ENCODE measurements around the gene RPH3AL. TPM values are rescaled to one million over a fixed set of nuclear protein-coding genes. Genes with fewer than 3 reads are reported as not detected.

RPH3AL gene
- total and polyA plus RNA-seq, 10 of the 15 experiments (the other 5 are each of a cell fraction or from before 2014, with no cell fraction given) = 0.04 to 1.2 (median 0.47) TPM; not detected in 2

DNA sequence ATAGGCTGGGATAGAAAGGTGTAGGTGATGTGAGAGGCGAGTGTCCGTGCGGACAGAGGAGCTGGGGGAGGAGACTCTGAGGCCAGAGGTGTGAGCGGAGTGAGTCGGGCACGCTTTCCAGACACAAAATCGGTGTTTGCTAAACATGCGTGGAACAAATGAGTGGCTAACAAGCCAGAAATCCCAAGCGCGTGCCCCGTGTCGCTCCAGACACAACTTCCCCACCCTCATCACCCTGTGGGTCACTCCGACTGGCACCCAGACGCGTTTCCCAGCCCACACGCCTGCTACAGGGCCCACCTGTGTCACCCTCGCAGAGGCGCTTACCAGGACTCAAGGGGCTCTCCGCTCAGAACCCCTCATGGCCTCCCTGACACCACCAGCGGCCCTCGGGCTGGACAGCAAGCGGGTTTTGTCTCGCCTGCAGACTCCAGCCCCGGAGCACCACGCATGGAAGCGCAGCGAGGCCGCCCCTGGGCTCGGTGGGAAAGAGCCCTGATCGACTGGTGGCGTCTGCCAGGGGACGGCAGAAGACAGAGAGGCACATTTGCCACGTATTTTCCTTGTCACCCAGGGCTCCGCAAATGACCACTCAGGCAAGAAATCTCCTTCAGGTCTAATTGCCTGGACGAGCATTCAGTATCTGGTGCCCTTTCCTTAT is 6.0 kb upstream of the RPH3AL start:
- DNase-seq (ENCODE audit: low read depth, low spot score) = no peak
- no peak for FAIRE-seq
- Histone ChIP-seq H3K36me3 (ENCODE audit: control insufficient read depth in 2 of 2, insufficient read depth in 2 of 2, low read length in 1 of 2) (no peaks in the 10 kb centered on the region), H3K9me3 (replicated peaks; ENCODE audit: control insufficient read depth, insufficient read depth, low read length) (no peaks in the 10 kb centered on the region; the same call in 2 of the 3 replicates), H3K4me2 (ENCODE audit: control insufficient read depth, insufficient read depth) (no peak overlapping the region), H4K20me1 (ENCODE audit: control insufficient read depth, insufficient read depth) (no peaks in the 10 kb centered on the region), H3K79me2 (ENCODE audit: control insufficient read depth, insufficient read depth, low read length) (no peaks in the 10 kb centered on the region), H3K27me3 (replicated peaks in 1 of 2; ENCODE audit: control insufficient read depth in 2 of 2, insufficient read depth in 2 of 2, low read length in 1 of 2) (no peaks in the 10 kb centered on the region), H2AFZ (ENCODE audit: control insufficient read depth, low read depth, low read length) (no peak overlapping the region), H3K4me1 (ENCODE audit: control insufficient read depth, insufficient read depth, low read length) (no peaks in the 10 kb centered on the region), H3K4me3 (no peak overlapping the region), H3K9ac (ENCODE audit: control insufficient read depth, insufficient read depth, low read length) (no peak overlapping the region), H3K27ac (ENCODE audit: control insufficient read depth, insufficient read depth) (no peak overlapping the region)
- POLR2A ChIA-PET = no interaction called here
- ATAC-seq = no peak
- in situ Hi-C loops (cut with MboI) (no loop called here), intact Hi-C loops (cut with micrococcal nuclease; ENCODE audit: unreplicated experiment) (no loop called here)
- WGBS (ENCODE audit: insufficient coverage, insufficient replicate concordance, low lambda C conversion rate, missing lambda C conversion rate) = 57% methylated on average over 33 of the region's 35 CpGs
- BruUV-seq (replicated peaks) = no TSS peak
- SMC1A ChIA-PET (ENCODE audit: uncharacterized antibody, unreplicated experiment) = no interaction called here
- RAD21 ChIA-PET (ENCODE audit: unreplicated experiment) = no interaction called here
- CTCF ChIA-PET = no interaction called here
- TF ChIP-seq ESRRA (IDR thresholded peaks at IDR 0.05; ENCODE audit: low read length) = no peak
- TF ChIP-seq FOXK2 (IDR thresholded peaks at IDR 0.05) = no peak
- no peak for TF ChIP-seq MEF2B (IDR thresholded peaks at IDR 0.05; ENCODE audit: partially characterized antibody, poor library complexity, severe bottlenecking)
- TF ChIP-seq, protein P1, sequence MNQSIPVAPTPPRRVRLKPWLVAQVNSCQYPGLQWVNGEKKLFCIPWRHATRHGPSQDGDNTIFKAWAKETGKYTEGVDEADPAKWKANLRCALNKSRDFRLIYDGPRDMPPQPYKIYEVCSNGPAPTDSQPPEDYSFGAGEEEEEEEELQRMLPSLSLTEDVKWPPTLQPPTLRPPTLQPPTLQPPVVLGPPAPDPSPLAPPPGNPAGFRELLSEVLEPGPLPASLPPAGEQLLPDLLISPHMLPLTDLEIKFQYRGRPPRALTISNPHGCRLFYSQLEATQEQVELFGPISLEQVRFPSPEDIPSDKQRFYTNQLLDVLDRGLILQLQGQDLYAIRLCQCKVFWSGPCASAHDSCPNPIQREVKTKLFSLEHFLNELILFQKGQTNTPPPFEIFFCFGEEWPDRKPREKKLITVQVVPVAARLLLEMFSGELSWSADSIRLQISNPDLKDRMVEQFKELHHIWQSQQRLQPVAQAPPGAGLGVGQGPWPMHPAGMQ (IDR thresholded peaks at IDR 0.05; ENCODE audit: borderline replicate concordance) = no peak
- no peak for TF ChIP-seq NR2F1 (conservative IDR thresholded peaks at IDR 0.05)
- no peak for TF ChIP-seq SIX5 (IDR thresholded peaks at IDR 0.05; ENCODE audit: low read depth, low read length, severe bottlenecking)
- TF ChIP-seq TCF7 (IDR thresholded peaks at IDR 0.05; ENCODE audit: borderline replicate concordance) = no peak
- no peak for TF ChIP-seq NRF1 (conservative IDR thresholded peaks at IDR 0.05; ENCODE audit: low read depth, low read length)
- no peak for TF ChIP-seq BHLHE40 (IDR thresholded peaks at IDR 0.05; ENCODE audit: borderline replicate concordance in 1 of 2, low read depth in 2 of 2, low read length in 1 of 2)
- TF ChIP-seq, protein P2, sequence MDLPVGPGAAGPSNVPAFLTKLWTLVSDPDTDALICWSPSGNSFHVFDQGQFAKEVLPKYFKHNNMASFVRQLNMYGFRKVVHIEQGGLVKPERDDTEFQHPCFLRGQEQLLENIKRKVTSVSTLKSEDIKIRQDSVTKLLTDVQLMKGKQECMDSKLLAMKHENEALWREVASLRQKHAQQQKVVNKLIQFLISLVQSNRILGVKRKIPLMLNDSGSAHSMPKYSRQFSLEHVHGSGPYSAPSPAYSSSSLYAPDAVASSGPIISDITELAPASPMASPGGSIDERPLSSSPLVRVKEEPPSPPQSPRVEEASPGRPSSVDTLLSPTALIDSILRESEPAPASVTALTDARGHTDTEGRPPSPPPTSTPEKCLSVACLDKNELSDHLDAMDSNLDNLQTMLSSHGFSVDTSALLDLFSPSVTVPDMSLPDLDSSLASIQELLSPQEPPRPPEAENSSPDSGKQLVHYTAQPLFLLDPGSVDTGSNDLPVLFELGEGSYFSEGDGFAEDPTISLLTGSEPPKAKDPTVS (IDR thresholded peaks at IDR 0.05; ENCODE audit: low read depth, low read length) = no peak
- TF ChIP-seq, protein P3, sequence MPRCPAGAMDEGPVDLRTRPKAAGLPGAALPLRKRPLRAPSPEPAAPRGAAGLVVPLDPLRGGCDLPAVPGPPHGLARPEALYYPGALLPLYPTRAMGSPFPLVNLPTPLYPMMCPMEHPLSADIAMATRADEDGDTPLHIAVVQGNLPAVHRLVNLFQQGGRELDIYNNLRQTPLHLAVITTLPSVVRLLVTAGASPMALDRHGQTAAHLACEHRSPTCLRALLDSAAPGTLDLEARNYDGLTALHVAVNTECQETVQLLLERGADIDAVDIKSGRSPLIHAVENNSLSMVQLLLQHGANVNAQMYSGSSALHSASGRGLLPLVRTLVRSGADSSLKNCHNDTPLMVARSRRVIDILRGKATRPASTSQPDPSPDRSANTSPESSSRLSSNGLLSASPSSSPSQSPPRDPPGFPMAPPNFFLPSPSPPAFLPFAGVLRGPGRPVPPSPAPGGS (IDR thresholded peaks at IDR 0.05; ENCODE audit: borderline replicate concordance, insufficient read depth, low read depth, low read length, poor library complexity, severe bottlenecking) = no peak
- no peak for TF ChIP-seq POU2F2 (IDR thresholded peaks at IDR 0.05; ENCODE audit: borderline replicate concordance, low read depth, low read length)
- TF ChIP-seq, protein P4, sequence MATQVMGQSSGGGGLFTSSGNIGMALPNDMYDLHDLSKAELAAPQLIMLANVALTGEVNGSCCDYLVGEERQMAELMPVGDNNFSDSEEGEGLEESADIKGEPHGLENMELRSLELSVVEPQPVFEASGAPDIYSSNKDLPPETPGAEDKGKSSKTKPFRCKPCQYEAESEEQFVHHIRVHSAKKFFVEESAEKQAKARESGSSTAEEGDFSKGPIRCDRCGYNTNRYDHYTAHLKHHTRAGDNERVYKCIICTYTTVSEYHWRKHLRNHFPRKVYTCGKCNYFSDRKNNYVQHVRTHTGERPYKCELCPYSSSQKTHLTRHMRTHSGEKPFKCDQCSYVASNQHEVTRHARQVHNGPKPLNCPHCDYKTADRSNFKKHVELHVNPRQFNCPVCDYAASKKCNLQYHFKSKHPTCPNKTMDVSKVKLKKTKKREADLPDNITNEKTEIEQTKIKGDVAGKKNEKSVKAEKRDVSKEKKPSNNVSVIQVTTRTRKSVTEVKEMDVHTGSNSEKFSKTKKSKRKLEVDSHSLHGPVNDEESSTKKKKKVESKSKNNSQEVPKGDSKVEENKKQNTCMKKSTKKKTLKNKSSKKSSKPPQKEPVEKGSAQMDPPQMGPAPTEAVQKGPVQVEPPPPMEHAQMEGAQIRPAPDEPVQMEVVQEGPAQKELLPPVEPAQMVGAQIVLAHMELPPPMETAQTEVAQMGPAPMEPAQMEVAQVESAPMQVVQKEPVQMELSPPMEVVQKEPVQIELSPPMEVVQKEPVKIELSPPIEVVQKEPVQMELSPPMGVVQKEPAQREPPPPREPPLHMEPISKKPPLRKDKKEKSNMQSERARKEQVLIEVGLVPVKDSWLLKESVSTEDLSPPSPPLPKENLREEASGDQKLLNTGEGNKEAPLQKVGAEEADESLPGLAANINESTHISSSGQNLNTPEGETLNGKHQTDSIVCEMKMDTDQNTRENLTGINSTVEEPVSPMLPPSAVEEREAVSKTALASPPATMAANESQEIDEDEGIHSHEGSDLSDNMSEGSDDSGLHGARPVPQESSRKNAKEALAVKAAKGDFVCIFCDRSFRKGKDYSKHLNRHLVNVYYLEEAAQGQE (IDR thresholded peaks at IDR 0.05; ENCODE audit: low read depth, low read length) = no peak
- TF ChIP-seq HDAC2 (IDR thresholded peaks at IDR 0.05) = no peak
